ENCODE results near the gene RPS26. TPM values are rescaled to one million over a fixed set of nuclear protein-coding genes. Genes with fewer than 3 reads are reported as not detected.

The RPS26 gene
- total RNA-seq, 1 donor, result 459 TPM

- no peak for DNase-seq (ENCODE audit: insufficient read length, low spot score, missing footprints)
- no peaks in the 10 kb centered on the region for H3K79me2 ChIP-seq (ENCODE audit: insufficient read depth, low read length)
- no peaks in the 10 kb centered on the region for H3K4me1 ChIP-seq (ENCODE audit: insufficient read depth, low read length)
- no peaks in the 10 kb centered on the region for H3K9me3 ChIP-seq (ENCODE audit: low read depth, low read length)
- no peak overlapping the region for H3K27ac ChIP-seq (ENCODE audit: low read depth, low read length)
- no peak overlapping the region for H3K4me2 ChIP-seq (ENCODE audit: insufficient read depth, low read length)
- H3K27me3 ChIP-seq (ENCODE audit: insufficient read depth, low read length), result no peaks in the 10 kb centered on the region
- no peak overlapping the region for H2AFZ ChIP-seq (ENCODE audit: low read length)
- no peaks in the 10 kb centered on the region for H3K36me3 ChIP-seq (ENCODE audit: insufficient read depth, low read length)
- no peak for TF ChIP-seq CTCF (IDR thresholded peaks at IDR 0.05; ENCODE audit: extremely low read depth, low read depth, low read length)
- H3K4me3 ChIP-seq (ENCODE audit: insufficient read depth, low read length), result no peak overlapping the region
- H4K20me1 ChIP-seq (ENCODE audit: insufficient read depth, low read length), result no peaks in the 10 kb centered on the region
Measured at GRCh38 chr12:56017181-56017580, 24.5 kb upstream of the RPS26 start.

GRCh38 chr12:56018356-56018755 is 23.4 kb upstream of the RPS26 start:
- H3K27me3 ChIP-seq (ENCODE audit: insufficient read depth, low read length), result no peaks in the 10 kb centered on the region
- H3K79me2 ChIP-seq (ENCODE audit: insufficient read depth, low read length), result no peaks in the 10 kb centered on the region
- TF ChIP-seq CTCF (IDR thresholded peaks at IDR 0.05; ENCODE audit: extremely low read depth, low read depth, low read length), result no peak
- H3K9me3 ChIP-seq (ENCODE audit: low read depth, low read length), result no peaks in the 10 kb centered on the region
- H3K4me1 ChIP-seq (ENCODE audit: insufficient read depth, low read length), result no peaks in the 10 kb centered on the region
- H3K4me3 ChIP-seq (ENCODE audit: insufficient read depth, low read length), result no peak overlapping the region
- no peaks in the 10 kb centered on the region for H4K20me1 ChIP-seq (ENCODE audit: insufficient read depth, low read length)
- DNase-seq (ENCODE audit: insufficient read length, low spot score, missing footprints), result no peak
- no peak overlapping the region for H3K27ac ChIP-seq (ENCODE audit: low read depth, low read length)
- H2AFZ ChIP-seq (ENCODE audit: low read length), result no peak overlapping the region
- H3K4me2 ChIP-seq (ENCODE audit: insufficient read depth, low read length), result no peak overlapping the region
- H3K36me3 ChIP-seq (ENCODE audit: insufficient read depth, low read length), result no peaks in the 10 kb centered on the region

- H4K20me1 ChIP-seq (ENCODE audit: insufficient read depth, low read length), result no peaks in the 10 kb centered on the region
- DNase-seq (ENCODE audit: insufficient read length, low spot score, missing footprints), result no peak
- H3K4me2 ChIP-seq (ENCODE audit: insufficient read depth, low read length), result no peak within 1 kb of the TSS
- TF ChIP-seq CTCF (IDR thresholded peaks at IDR 0.05; ENCODE audit: extremely low read depth, low read depth, low read length), result no peak
- peaks cover 4% of the 10 kb centered on the region for H3K36me3 ChIP-seq (ENCODE audit: insufficient read depth, low read length)
- H3K9me3 ChIP-seq (ENCODE audit: low read depth, low read length), result no peaks in the 10 kb centered on the region
- no peak within 1 kb of the TSS for H3K27ac ChIP-seq (ENCODE audit: low read depth, low read length)
- H3K79me2 ChIP-seq (ENCODE audit: insufficient read depth, low read length), result no peaks in the 10 kb centered on the region
- H3K4me3 ChIP-seq (ENCODE audit: insufficient read depth, low read length), result no peak within 1 kb of the TSS
- H2AFZ ChIP-seq (ENCODE audit: low read length), result peak within 1 kb of the TSS; percentile 29
- H3K4me1 ChIP-seq (ENCODE audit: insufficient read depth, low read length), result no peaks in the 10 kb centered on the region
- H3K27me3 ChIP-seq (ENCODE audit: insufficient read depth, low read length), result no peaks in the 10 kb centered on the region
Measured at GRCh38 chr12:56020423-56021184, 21.1 kb upstream of the RPS26 start, which contains the start of gene IKZF4. Gene IKZF4, plus strand, starts transcription at chr12:56021043. Its CDS starts 451 bp downstream, at chr12:56021494.

- H3K4me2 ChIP-seq (ENCODE audit: insufficient read depth, low read length), result no peak overlapping the region
- peaks cover 7% of the 10 kb centered on the region for H3K36me3 ChIP-seq (ENCODE audit: insufficient read depth, low read length)
- no peak overlapping the region for H2AFZ ChIP-seq (ENCODE audit: low read length)
- H4K20me1 ChIP-seq (ENCODE audit: insufficient read depth, low read length), result no peaks in the 10 kb centered on the region
- DNase-seq (ENCODE audit: insufficient read length, low spot score, missing footprints), result no peak
- no peaks in the 10 kb centered on the region for H3K9me3 ChIP-seq (ENCODE audit: low read depth, low read length)
- TF ChIP-seq CTCF (IDR thresholded peaks at IDR 0.05; ENCODE audit: extremely low read depth, low read depth, low read length), result no peak
- H3K4me1 ChIP-seq (ENCODE audit: insufficient read depth, low read length), result no peaks in the 10 kb centered on the region
- H3K4me3 ChIP-seq (ENCODE audit: insufficient read depth, low read length), result no peak overlapping the region
- H3K79me2 ChIP-seq (ENCODE audit: insufficient read depth, low read length), result no peaks in the 10 kb centered on the region
- H3K27ac ChIP-seq (ENCODE audit: low read depth, low read length), result no peak overlapping the region
- H3K27me3 ChIP-seq (ENCODE audit: insufficient read depth, low read length), result no peaks in the 10 kb centered on the region
Measured at GRCh38 chr12:56021889-56022497, 19.7 kb upstream of the RPS26 start.

Data from osteoblast (primary cell).